ENCODE results near the gene DDX56. TPM values are rescaled to one million over a fixed set of nuclear protein-coding genes. Genes with fewer than 3 reads are reported as not detected.

Gene DDX56
- total RNA-seq, 1 experiment from 2014 or later, result 120 TPM

GRCh38 chr7:44616545-44616944 is 42.8 kb upstream of the DDX56 start:
- H3K4me1 ChIP-seq (ENCODE audit: insufficient read depth, low read length), result peaks cover 2% of the 10 kb centered on the region
- no peak overlapping the region for H2AK5ac ChIP-seq (ENCODE audit: insufficient read length, low read length)
- no peak overlapping the region for H3K4me3 Mint-ChIP-seq
- H3K4me1 Mint-ChIP-seq, result peaks cover 9 to 11% of the 10 kb centered on the region in 2 experiments
- H4K91ac ChIP-seq (ENCODE audit: insufficient read length, low read depth, low read length), result no peak overlapping the region
- H3K18ac ChIP-seq (ENCODE audit: insufficient read length, low read depth, low read length), result no peak overlapping the region
- no peak overlapping the region for H4K5ac ChIP-seq (ENCODE audit: insufficient read length, low read depth, low read length)
- TF ChIP-seq CTCF (conservative IDR thresholded peaks at IDR 0.05), result no peak
- H2BK20ac ChIP-seq (ENCODE audit: low read depth, low read length, poor library complexity, severe bottlenecking), result no peak overlapping the region
- H3K27ac ChIP-seq (ENCODE audit: insufficient read length, low read depth, low read length), result no peak overlapping the region
- H3T11ph ChIP-seq (ENCODE audit: low read length), result no peak overlapping the region
- H4K8ac ChIP-seq (replicated peaks; ENCODE audit: insufficient read length, low read depth, low read length), result no peak overlapping the region
- no peak overlapping the region for H3K14ac ChIP-seq (ENCODE audit: insufficient read depth, low read length)
- no peak overlapping the region for H2BK12ac ChIP-seq (ENCODE audit: insufficient read length, low read depth, low read length)
- no peaks in the 10 kb centered on the region for H3K27me3 ChIP-seq (ENCODE audit: insufficient read depth, low read length)
- DNase-seq, result no peak
- no peak overlapping the region for H3K27ac Mint-ChIP-seq
- H2AFZ ChIP-seq (ENCODE audit: low read length), result no peak overlapping the region
- H3K4me2 ChIP-seq (ENCODE audit: insufficient read depth, insufficient read length, low read length), result no peak overlapping the region
- H3K9me3 Mint-ChIP-seq, result no peaks in the 10 kb centered on the region
- no peaks in the 10 kb centered on the region for H3K27me3 Mint-ChIP-seq (ENCODE audit: low read depth)
- H4K20me1 ChIP-seq (ENCODE audit: control insufficient read depth, insufficient read depth, insufficient read length), result no peaks in the 10 kb centered on the region
- no peak overlapping the region for H2BK5ac ChIP-seq (ENCODE audit: insufficient read length, low read length)
- no peak overlapping the region for H2BK120ac ChIP-seq (ENCODE audit: low read depth, low read length, poor library complexity, severe bottlenecking)
- H3K36me3 Mint-ChIP-seq (ENCODE audit: insufficient read depth in 1 of 3, low read depth in 3 of 3), result no peaks in the 10 kb centered on the region; a peak in 1 of 7 replicates
- H3K4ac ChIP-seq (ENCODE audit: low read depth, low read length), result no peak overlapping the region
- H3K79me2 ChIP-seq (ENCODE audit: insufficient read depth, low read length), result peaks cover 25% of the 10 kb centered on the region; the same call in 1 of the 2 replicates
- H3K23ac ChIP-seq (ENCODE audit: insufficient read length, low read depth, low read length), result no peak overlapping the region
- H2BK15ac ChIP-seq (ENCODE audit: low read depth, low read length), result no peak overlapping the region
- no peaks in the 10 kb centered on the region for H3K9me3 ChIP-seq (ENCODE audit: control insufficient read depth, low read depth, low read length)
- no peak overlapping the region for H3K9ac ChIP-seq (ENCODE audit: extremely low read depth, insufficient read length, low read length)
- H3K56ac ChIP-seq (ENCODE audit: insufficient read length, low read depth, low read length), result no peak overlapping the region
- H3K23me2 ChIP-seq (ENCODE audit: insufficient read length, low read depth, low read length, poor library complexity, severe bottlenecking), result no peaks in the 10 kb centered on the region
- no CpG with 5 or more reads among the region's 12 CpGs for WGBS (ENCODE audit: extremely low coverage, insufficient read length, low lambda C conversion rate)
- H3K79me1 ChIP-seq (ENCODE audit: insufficient read depth, low read depth, low read length, poor library complexity, severe bottlenecking), result no peaks in the 10 kb centered on the region
